GM12875 (cell line): ENCODE data around the gene FBN1.

Experiments used
- H3K4me3 ChIP-seq: one replicate; pipeline ENCODE4 v1.5.1; 2011; ENCODE audit warnings: low read depth, low read length, control low read depth
- TF ChIP-seq, protein P1 (sequence below): IDR thresholded peaks from 2 replicates; pipeline ENCODE4 v1.5.1; 2011; ENCODE audit warnings: low read depth, mild to moderate bottlenecking, control low read depth, inconsistent platforms, low read length, moderate library complexity, borderline replicate concordance; ENCODE audit not compliant: insufficient read depth

The FBN1 gene

GRCh38 chr15:48385031-48385830 lies 260.3 kb downstream of the FBN1 start:
- TF ChIP-seq, protein P1, sequence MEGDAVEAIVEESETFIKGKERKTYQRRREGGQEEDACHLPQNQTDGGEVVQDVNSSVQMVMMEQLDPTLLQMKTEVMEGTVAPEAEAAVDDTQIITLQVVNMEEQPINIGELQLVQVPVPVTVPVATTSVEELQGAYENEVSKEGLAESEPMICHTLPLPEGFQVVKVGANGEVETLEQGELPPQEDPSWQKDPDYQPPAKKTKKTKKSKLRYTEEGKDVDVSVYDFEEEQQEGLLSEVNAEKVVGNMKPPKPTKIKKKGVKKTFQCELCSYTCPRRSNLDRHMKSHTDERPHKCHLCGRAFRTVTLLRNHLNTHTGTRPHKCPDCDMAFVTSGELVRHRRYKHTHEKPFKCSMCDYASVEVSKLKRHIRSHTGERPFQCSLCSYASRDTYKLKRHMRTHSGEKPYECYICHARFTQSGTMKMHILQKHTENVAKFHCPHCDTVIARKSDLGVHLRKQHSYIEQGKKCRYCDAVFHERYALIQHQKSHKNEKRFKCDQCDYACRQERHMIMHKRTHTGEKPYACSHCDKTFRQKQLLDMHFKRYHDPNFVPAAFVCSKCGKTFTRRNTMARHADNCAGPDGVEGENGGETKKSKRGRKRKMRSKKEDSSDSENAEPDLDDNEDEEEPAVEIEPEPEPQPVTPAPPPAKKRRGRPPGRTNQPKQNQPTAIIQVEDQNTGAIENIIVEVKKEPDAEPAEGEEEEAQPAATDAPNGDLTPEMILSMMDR, result no peak
- H3K4me3 ChIP-seq, result no peak overlapping the region

GRCh38 chr15:48384616-48385015 lies 260.9 kb downstream of the FBN1 start:
- no peak overlapping the region for H3K4me3 ChIP-seq
- TF ChIP-seq, protein P1, result no peak

DNA sequence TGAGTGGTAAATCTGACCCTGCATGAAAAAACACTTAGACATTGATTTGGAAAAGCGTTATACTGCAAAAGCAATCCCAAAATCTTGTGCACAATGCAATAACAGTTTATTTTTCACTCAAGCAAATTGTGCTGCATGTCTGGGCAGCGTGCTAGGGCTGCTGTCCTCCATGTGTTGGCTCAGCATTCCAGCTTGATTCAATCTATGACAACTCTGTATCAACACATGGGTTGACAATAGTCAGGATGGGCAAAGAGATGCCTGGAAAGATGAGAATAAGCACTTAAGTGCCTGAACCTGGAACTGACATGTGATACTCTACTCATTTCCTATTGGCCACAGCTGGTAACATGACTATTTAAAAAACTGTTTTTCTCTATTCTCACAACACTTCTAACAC lies 262.5 kb downstream of the FBN1 start:
- no peak overlapping the region for H3K4me3 ChIP-seq
- TF ChIP-seq, protein P1, result no peak

DNA sequence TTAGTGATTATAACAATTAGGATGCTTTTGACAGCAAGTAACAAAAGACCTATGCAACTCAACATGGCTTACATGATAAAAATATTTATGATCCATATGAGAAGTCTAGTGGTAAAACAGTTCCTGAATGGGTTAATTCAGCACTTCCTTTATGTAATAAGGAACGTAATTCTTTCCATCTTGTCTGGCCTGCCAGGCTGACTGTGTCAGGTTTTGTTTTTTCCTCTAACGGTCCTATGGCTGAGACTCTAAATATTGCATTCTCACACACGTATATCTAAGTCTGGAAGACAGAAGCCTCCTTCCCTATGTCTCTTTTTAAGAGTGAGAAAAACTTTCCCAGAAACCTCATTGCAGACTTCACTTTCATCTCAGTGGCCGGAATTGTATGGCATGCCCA lies 263.6 kb downstream of the FBN1 start:
- TF ChIP-seq, protein P1, result no peak
- no peak overlapping the region for H3K4me3 ChIP-seq

DNA sequence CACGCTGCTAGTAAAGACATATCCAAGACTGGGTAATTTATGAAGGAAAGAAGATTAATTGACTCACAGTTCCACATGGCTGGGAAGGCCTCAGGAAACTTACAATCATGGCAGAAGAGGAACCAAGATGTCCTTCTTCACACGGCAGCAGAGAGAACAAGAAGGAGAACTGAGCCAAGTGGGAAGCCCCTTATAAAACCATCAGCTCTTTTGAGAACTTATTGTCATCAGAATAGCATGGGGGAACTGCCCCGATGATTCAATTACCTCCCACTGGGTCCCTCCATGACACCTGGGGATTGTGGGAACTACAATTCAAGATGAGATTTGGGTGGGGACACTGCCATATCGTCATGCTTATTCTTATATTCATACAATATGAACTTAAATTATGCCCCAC lies 265.3 kb downstream of the FBN1 start:
- no peak overlapping the region for H3K4me3 ChIP-seq
- TF ChIP-seq, protein P1, result no peak

GRCh38 chr15:48375767-48376166 lies 269.7 kb downstream of the FBN1 start:
- no peak overlapping the region for H3K4me3 ChIP-seq
- TF ChIP-seq, protein P1, result no peak

GRCh38 chr15:48374472-48374871 lies 271.0 kb downstream of the FBN1 start:
- H3K4me3 ChIP-seq, result no peak overlapping the region
- TF ChIP-seq, protein P1, result no peak
